HepG2 (cell line): ENCODE data around the gene KLKB1. TPM values are rescaled to one million over a fixed set of nuclear protein-coding genes. Genes with fewer than 3 reads are reported as not detected.

ENCODE experiments used
- ATAC-seq: fragments of 200-7000 bp; cut with Tn5 transposase; 3 replicates; pipeline ENCODE4 v1.9.1; 2020; ENCODE audit warnings: mild to moderate bottlenecking, moderate library complexity
- BruUV-seq: library from RNA; stranded (reverse); fragments of 400-500 nt; replicated peaks from 2 replicates; lab custom pipeline; 2021; lab: Mats Ljungman, UMichigan
- CTCF ChIA-PET: fragments of 300-600 bp; formaldehyde crosslinking; extraction: SDS; loops from one replicate; lab custom pipeline; 2021; ENCODE audit warnings: low total read pairs, inconsistent platforms, low intra/inter-chr PET ratio; lab: Yijun Ruan, JAX
- POLR2A ChIA-PET: fragments of 350-600 bp; sonication (Branson Sonifier 250); formaldehyde crosslinking; loops from one replicate; lab custom pipeline; 2020; ENCODE audit warnings: antibody characterized with exemption, inconsistent platforms; lab: Yijun Ruan, JAX
- DNase-seq: peaks from one replicate; pipeline ENCODE4 v3.0.0-alpha.2; 2015; ENCODE audit warnings: low spot score
- FAIRE-seq: peaks from 3 replicates; lab custom pipeline; 2011; peaks lifted over from hg19 to GRCh38; lab: Jason Lieb, UNC
- H2AFZ ChIP-seq: one replicate; pipeline ENCODE4 v1.6.1; 2011; ENCODE audit warnings: low read length, inconsistent platforms
- H3K27ac ChIP-seq: fragments of 300-600 bp; 3 replicates; pipeline ENCODE4 v1.8.0; 2011; ENCODE audit warnings: mixed run types, mild to moderate bottlenecking, mixed read lengths, low read length, inconsistent platforms; ENCODE audit not compliant: insufficient read depth; ENCODE audit errors: extremely low read length
- H3K27me3 ChIP-seq, 2 experiments: fragments of 200-600 bp in 1 of 2; 2 replicates in 1 of 2; 3 replicates in 1 of 2; pipeline versions ENCODE4 v1.6.0 to v1.8.0; 2011; ENCODE audit warnings: low read length in 2 of 2, mild to moderate bottlenecking in 2 of 2, moderate library complexity in 2 of 2, inconsistent platforms in 1 of 2; ENCODE audit not compliant: insufficient read depth in 2 of 2, control insufficient read depth in 1 of 2
- H3K36me3 ChIP-seq, 2 experiments: fragments of 200-600 bp in 1 of 2; replicated peaks in 1 of 2; 2 replicates in 1 of 2; 3 replicates in 1 of 2; pipeline versions ENCODE4 v1.5.1 to v1.8.0; 2011; ENCODE audit warnings: low read length in 2 of 2, inconsistent platforms in 1 of 2; ENCODE audit not compliant: insufficient read depth in 2 of 2, control insufficient read depth in 1 of 2
- H3K4me1 ChIP-seq: 2 replicates; pipeline ENCODE4 v1.5.1; 2012; ENCODE audit warnings: low read length, inconsistent platforms; ENCODE audit not compliant: insufficient read depth
- H3K4me2 ChIP-seq: 2 replicates; pipeline ENCODE4 v1.6.0; 2011; ENCODE audit warnings: low read depth, low read length, inconsistent platforms
- H3K4me3 ChIP-seq, 3 experiments: fragments of 200-600 bp in 1 of 3; sonication (generic), shearing (Covaris generic) in 1 of 3; replicated peaks in 1 of 3; 2 replicates each; pipeline ENCODE4 v1.5.1; 2011 to 2016; ENCODE audit warnings: low read length in 3 of 3, inconsistent platforms in 2 of 3, low read depth in 2 of 3, mild to moderate bottlenecking in 2 of 3, control low read depth in 1 of 3, mixed read lengths in 1 of 3; ENCODE audit not compliant: insufficient read depth in 1 of 3
- H3K79me2 ChIP-seq: one replicate; pipeline ENCODE4 v1.6.1; 2011; ENCODE audit warnings: low read length, inconsistent platforms; ENCODE audit not compliant: insufficient read depth
- H3K9ac ChIP-seq: 2 replicates; pipeline ENCODE4 v1.6.0; 2011; ENCODE audit warnings: mild to moderate bottlenecking, low read depth, low read length, inconsistent platforms; ENCODE audit not compliant: insufficient read depth
- H3K9me3 ChIP-seq: 2 replicates; pipeline ENCODE4 v1.5.1; 2012; ENCODE audit warnings: mild to moderate bottlenecking, low read length
- H4K20me1 ChIP-seq: 2 replicates; pipeline ENCODE4 v1.6.0; 2011; ENCODE audit warnings: inconsistent platforms, mild to moderate bottlenecking, low read length, moderate library complexity; ENCODE audit not compliant: insufficient read depth
- DR1 ChIP-seq: sonication (generic); formaldehyde crosslinking; IDR thresholded peaks from 2 replicates; pipeline ENCODE4 v1.8.0; 2021; ENCODE audit warnings: mild to moderate bottlenecking, missing genetic modification reagents, inconsistent platforms
- HNF1B ChIP-seq: sonication (generic); formaldehyde crosslinking; IDR thresholded peaks from 2 replicates; pipeline ENCODE4 v1.5.1; 2020; ENCODE audit warnings: mild to moderate bottlenecking, moderate library complexity, missing genetic modification reagents
- HOXA3 ChIP-seq: sonication (generic); formaldehyde crosslinking; IDR thresholded peaks from 2 replicates; pipeline ENCODE4 v1.5.0; 2020; ENCODE audit warnings: missing genetic modification reagents
- IRF2 ChIP-seq: IDR thresholded peaks from 2 replicates; pipeline ENCODE4 v1.6.1; 2018; ENCODE audit warnings: missing genetic modification reagents, missing compliant biosample characterization
- KAT8 ChIP-seq: IDR thresholded peaks from 2 replicates; pipeline ENCODE4 v1.6.1; 2016; ENCODE audit warnings: missing genetic modification reagents, missing compliant biosample characterization
- MXI1 ChIP-seq: IDR thresholded peaks from 3 replicates; pipeline ENCODE4 v1.6.1; 2012; ENCODE audit warnings: low read depth, low read length, inconsistent platforms, borderline replicate concordance
- PTBP1 ChIP-seq: fragments of 200-400 bp; formaldehyde crosslinking; IDR thresholded peaks from 2 replicates; pipeline ENCODE4 v1.6.1; 2018; ENCODE audit warnings: low read length, low read depth; ENCODE audit not compliant: poor library complexity, severe bottlenecking
- SAP130 ChIP-seq: IDR thresholded peaks from 2 replicates; pipeline ENCODE4 v1.6.1; 2016; ENCODE audit warnings: low read depth
- STAG1 ChIP-seq: sonication (generic); formaldehyde crosslinking; IDR thresholded peaks from 2 replicates; pipeline ENCODE4 v1.4.0; 2020; ENCODE audit warnings: missing genetic modification reagents
- ZNF33A ChIP-seq: sonication (generic); formaldehyde crosslinking; IDR thresholded peaks from 2 replicates; pipeline ENCODE4 v1.5.1; 2020; ENCODE audit warnings: missing genetic modification reagents, mild to moderate bottlenecking, moderate library complexity, borderline replicate concordance
- ZNF441 ChIP-seq: sonication (generic); formaldehyde crosslinking; IDR thresholded peaks from 2 replicates; pipeline ENCODE4 v1.7.0; 2021; ENCODE audit warnings: missing genetic modification reagents, borderline replicate concordance
- ZNF501 ChIP-seq: sonication (generic); formaldehyde crosslinking; IDR thresholded peaks from 2 replicates; pipeline ENCODE4 v1.5.1; 2020; ENCODE audit warnings: mild to moderate bottlenecking, moderate library complexity, missing genetic modification reagents
- ZNF644 ChIP-seq: IDR thresholded peaks from 2 replicates; pipeline ENCODE4 v1.6.1; 2016; ENCODE audit warnings: low read depth
- ZNF83 ChIP-seq: sonication (generic); formaldehyde crosslinking; IDR thresholded peaks from 2 replicates; pipeline ENCODE4 v1.4.0; 2020; ENCODE audit warnings: missing genetic modification reagents, mild to moderate bottlenecking, borderline replicate concordance
- WGBS: methylation state at CpG from one replicate; pipeline ENCODE4 v1.1.6; 2017; ENCODE audit warnings: low lambda C conversion rate; 5-methylcytosine and 5-hydroxymethylcytosine counted together
- in situ Hi-C: cut with HindIII; loops from 2 replicates; pipeline ENCODE4 v1.10.0; 2017; ENCODE audit warnings: low pct_unique_long_range_greater_than_20kb; ENCODE audit not compliant: extremely low pct_ligation_motif_present
- intact Hi-C: fragments of 100-400 bp; cut with micrococcal nuclease; formaldehyde crosslinking; loops from one replicate; pipeline ENCODE4 v1.10.0; 2022; ENCODE audit not compliant: unreplicated experiment
- polyA plus RNA-seq, 8 experiments: library from polyadenylated mRNA; depleted of rRNA in 3 of 8; stranded (reverse) in 7 of 8; unstranded in 1 of 8; fragments of >200 nt; fragmentation: Illumina TruSeq in 4 of 8; extraction: Trizol in 4 of 8; gene quantifications; 2 replicates each; pipeline versions ENCODE4 v1.2.1 to v1.2.3, GENCODE V29; 2011 to 2016; ENCODE audit warnings: low read depth in 4 of 8, missing spikeins in 1 of 8, mixed read lengths in 1 of 8; ENCODE audit not compliant: insufficient read depth in 1 of 8
- total RNA-seq, 5 experiments: library from RNA; depleted of rRNA; stranded (reverse); fragments of >200 nt; fragmentation: Illumina TruSeq; extraction: Trizol; gene quantifications; 2 replicates each; pipeline ENCODE4 v1.2.3, GENCODE V29; 2016; ENCODE audit warnings: low read depth in 1 of 5

Gene KLKB1
- total and polyA plus RNA-seq, 2 of the 13 experiments (the other 11 are each of a cell fraction or from before 2014, with no cell fraction given), result 0.26 to 0.49 TPM

GRCh38 chr4:186201010-186201409 lies 26.3 kb upstream of the KLKB1 start:
- no peak for FAIRE-seq
- WGBS, result 89% methylated on average over 7 of the region's 7 CpGs

GRCh38 chr4:186201535-186202230 lies 25.6 kb upstream of the KLKB1 start:
- peak overlapping the region; percentile 12 for H2AFZ ChIP-seq
- no peaks in the 10 kb centered on the region for H3K27me3 ChIP-seq
- BruUV-seq, result no TSS peak
- H3K27ac ChIP-seq, result no peak overlapping the region
- peak; percentile 100 for ATAC-seq
- peak overlapping the region; percentile 36; the same call in 1 of the 2 replicates for H3K4me2 ChIP-seq
- H3K79me2 ChIP-seq, result no peaks in the 10 kb centered on the region
- WGBS, result 12% methylated on average over 8 of the region's 9 CpGs
- H3K4me3 ChIP-seq, result no peak overlapping the region
- ChIA-PET POLR2A (interaction anchor here (1.0 to 1.9 kb wide), 3 partner anchors 9 to 64 kb away, joined by 4 to 12 read pairs (median 11); partner anchors contain the start of genes CYP4V2 and F11), CTCF (interaction anchor here (1.7 kb wide), 1 partner anchor 52 kb away, joined by 6 read pairs; no protein-coding TSS in a partner anchor)
- peak; percentile 80 for FAIRE-seq
- no peaks in the 10 kb centered on the region for H4K20me1 ChIP-seq
- H3K9ac ChIP-seq, result no peak overlapping the region
- intact Hi-C loops (loop anchor here (5.0 kb wide), 1 partner anchor 134 kb away; the partner anchor contains the start of gene TLR3), in situ Hi-C loops (no loop called here)
- no peaks in the 10 kb centered on the region for H3K36me3 ChIP-seq
- DNase-seq, result peak; percentile 59
- no peaks in the 10 kb centered on the region for H3K9me3 ChIP-seq
- H3K4me1 ChIP-seq, result 0 out of 2 replicates have a peak, but pooled peaks cover 5% of the 10 kb centered on the region
- 0 out of 2 replicates have a peak, but pooled peaks have one; percentile 23 for TF ChIP-seq HOXA3 (CRISPR knock-in tag)
- TF ChIP-seq DR1 (CRISPR knock-in tag), result no peak
- TF ChIP-seq ZNF441 (CRISPR knock-in tag), result no peak
- peak; percentile 69 for TF ChIP-seq STAG1
- TF ChIP-seq ZNF501, result peak; percentile 60; the same call in 1 of the 2 replicates
- TF ChIP-seq PTBP1, result no peak
- TF ChIP-seq ZNF33A (CRISPR knock-in tag), result no peak
- peak; percentile 49; the same call in 1 of the 2 replicates for TF ChIP-seq KAT8 (CRISPR knock-in tag)
- TF ChIP-seq MXI1, result peak; percentile 70; the same call in 1 of the 3 replicates
- TF ChIP-seq HNF1B (CRISPR knock-in tag), result peak; percentile 39; the same call in 1 of the 2 replicates
- TF ChIP-seq ZNF644 (CRISPR knock-in tag), result peak; percentile 73; the same call in 1 of the 2 replicates
- 0 out of 2 replicates have a peak, but pooled peaks have one; percentile 48 for TF ChIP-seq IRF2 (CRISPR knock-in tag)
- TF ChIP-seq SAP130 (CRISPR knock-in tag), result peak; percentile 56; the same call in 1 of the 2 replicates

More at GRCh38 chr4:186201010-186201409, 26.3 kb upstream of the KLKB1 start:
- POLR2A ChIA-PET, result interaction anchor here (1.0 to 1.9 kb wide), 3 partner anchors 9 to 65 kb away, joined by 4 to 12 read pairs (median 11); partner anchors contain the start of genes CYP4V2 and F11
- Histone ChIP-seq H3K27me3 (no peaks in the 10 kb centered on the region), H3K9me3 (no peaks in the 10 kb centered on the region), H3K4me3 (no peak overlapping the region), H3K4me2 (no peak overlapping the region), H3K27ac (no peak overlapping the region), H3K36me3 (no peaks in the 10 kb centered on the region), H3K79me2 (no peaks in the 10 kb centered on the region), H4K20me1 (no peaks in the 10 kb centered on the region), H3K4me1 (0 out of 2 replicates have a peak, but pooled peaks cover 5% of the 10 kb centered on the region), H3K9ac (no peak overlapping the region), H2AFZ (no peak overlapping the region)
- CTCF ChIA-PET, result interaction anchor here (1.7 kb wide), 1 partner anchor 51 kb away, joined by 6 read pairs; no protein-coding TSS in a partner anchor
- in situ Hi-C loops (no loop called here), intact Hi-C loops (loop anchor here (5.0 kb wide), 1 partner anchor 134 kb away; the partner anchor contains the start of gene TLR3)
- TF ChIP-seq ZNF83 (CRISPR knock-in tag), result no peak
- no peak for DNase-seq
- BruUV-seq, result no TSS peak
- ATAC-seq, result no peak
